Measurements from ENCODE around the gene MDK.

MDK gene

GRCh38 chr11:46347637-46348311 lies 33.7 kb upstream of the MDK start (continued):
- TF ChIP-seq, protein P1, sequence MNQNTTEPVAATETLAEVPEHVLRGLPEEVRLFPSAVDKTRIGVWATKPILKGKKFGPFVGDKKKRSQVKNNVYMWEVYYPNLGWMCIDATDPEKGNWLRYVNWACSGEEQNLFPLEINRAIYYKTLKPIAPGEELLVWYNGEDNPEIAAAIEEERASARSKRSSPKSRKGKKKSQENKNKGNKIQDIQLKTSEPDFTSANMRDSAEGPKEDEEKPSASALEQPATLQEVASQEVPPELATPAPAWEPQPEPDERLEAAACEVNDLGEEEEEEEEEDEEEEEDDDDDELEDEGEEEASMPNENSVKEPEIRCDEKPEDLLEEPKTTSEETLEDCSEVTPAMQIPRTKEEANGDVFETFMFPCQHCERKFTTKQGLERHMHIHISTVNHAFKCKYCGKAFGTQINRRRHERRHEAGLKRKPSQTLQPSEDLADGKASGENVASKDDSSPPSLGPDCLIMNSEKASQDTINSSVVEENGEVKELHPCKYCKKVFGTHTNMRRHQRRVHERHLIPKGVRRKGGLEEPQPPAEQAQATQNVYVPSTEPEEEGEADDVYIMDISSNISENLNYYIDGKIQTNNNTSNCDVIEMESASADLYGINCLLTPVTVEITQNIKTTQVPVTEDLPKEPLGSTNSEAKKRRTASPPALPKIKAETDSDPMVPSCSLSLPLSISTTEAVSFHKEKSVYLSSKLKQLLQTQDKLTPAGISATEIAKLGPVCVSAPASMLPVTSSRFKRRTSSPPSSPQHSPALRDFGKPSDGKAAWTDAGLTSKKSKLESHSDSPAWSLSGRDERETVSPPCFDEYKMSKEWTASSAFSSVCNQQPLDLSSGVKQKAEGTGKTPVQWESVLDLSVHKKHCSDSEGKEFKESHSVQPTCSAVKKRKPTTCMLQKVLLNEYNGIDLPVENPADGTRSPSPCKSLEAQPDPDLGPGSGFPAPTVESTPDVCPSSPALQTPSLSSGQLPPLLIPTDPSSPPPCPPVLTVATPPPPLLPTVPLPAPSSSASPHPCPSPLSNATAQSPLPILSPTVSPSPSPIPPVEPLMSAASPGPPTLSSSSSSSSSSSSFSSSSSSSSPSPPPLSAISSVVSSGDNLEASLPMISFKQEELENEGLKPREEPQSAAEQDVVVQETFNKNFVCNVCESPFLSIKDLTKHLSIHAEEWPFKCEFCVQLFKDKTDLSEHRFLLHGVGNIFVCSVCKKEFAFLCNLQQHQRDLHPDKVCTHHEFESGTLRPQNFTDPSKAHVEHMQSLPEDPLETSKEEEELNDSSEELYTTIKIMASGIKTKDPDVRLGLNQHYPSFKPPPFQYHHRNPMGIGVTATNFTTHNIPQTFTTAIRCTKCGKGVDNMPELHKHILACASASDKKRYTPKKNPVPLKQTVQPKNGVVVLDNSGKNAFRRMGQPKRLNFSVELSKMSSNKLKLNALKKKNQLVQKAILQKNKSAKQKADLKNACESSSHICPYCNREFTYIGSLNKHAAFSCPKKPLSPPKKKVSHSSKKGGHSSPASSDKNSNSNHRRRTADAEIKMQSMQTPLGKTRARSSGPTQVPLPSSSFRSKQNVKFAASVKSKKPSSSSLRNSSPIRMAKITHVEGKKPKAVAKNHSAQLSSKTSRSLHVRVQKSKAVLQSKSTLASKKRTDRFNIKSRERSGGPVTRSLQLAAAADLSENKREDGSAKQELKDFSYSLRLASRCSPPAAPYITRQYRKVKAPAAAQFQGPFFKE (tag by site-specific recombination; IDR thresholded peaks at IDR 0.05; ENCODE audit: borderline replicate concordance): no peak
- TF ChIP-seq ZNF639 (tag by site-specific recombination; IDR thresholded peaks at IDR 0.05) (no peak), EGR2 (tag by site-specific recombination; IDR thresholded peaks at IDR 0.05; ENCODE audit: low read depth) (peak; percentile 50), IKZF3 (tag by site-specific recombination; IDR thresholded peaks at IDR 0.05) (no peak), ZNF658 (tag by site-specific recombination; IDR thresholded peaks at IDR 0.05) (no peak), ZBTB20 (tag by site-specific recombination; IDR thresholded peaks at IDR 0.05) (peak; percentile 21; the same call in 1 of the 2 replicates), ZNF112 (tag by site-specific recombination; IDR thresholded peaks at IDR 0.05) (no peak), ZBTB8A (tag by site-specific recombination; IDR thresholded peaks at IDR 0.05) (peak; percentile 44; the same call in 1 of the 2 replicates), GLIS2 (tag by site-specific recombination; IDR thresholded peaks at IDR 0.05) (peak; percentile 91), ZNF473 (tag by site-specific recombination; IDR thresholded peaks at IDR 0.05) (no peak), ZNF169 (tag by site-specific recombination; IDR thresholded peaks at IDR 0.05) (no peak), PRDM1 (tag by site-specific recombination; IDR thresholded peaks at IDR 0.05) (no peak), ZNF701 (tag by site-specific recombination; IDR thresholded peaks at IDR 0.05) (no peak), SCRT1 (tag by site-specific recombination; IDR thresholded peaks at IDR 0.05; ENCODE audit: borderline replicate concordance) (no peak), KLF9 (tag by site-specific recombination; IDR thresholded peaks at IDR 0.05; ENCODE audit: low read depth) (no peak), ZFHX2 (tag by site-specific recombination; conservative IDR thresholded peaks at IDR 0.05) (peak; percentile 83), ZNF768 (tag by site-specific recombination; IDR thresholded peaks at IDR 0.05) (no peak), BCL11A (tag by site-specific recombination; IDR thresholded peaks at IDR 0.05; ENCODE audit: low read depth) (no peak), ZNF324 (tag by site-specific recombination; IDR thresholded peaks at IDR 0.05) (no peak), ZFP69B (tag by site-specific recombination; IDR thresholded peaks at IDR 0.05) (no peak)
- TF ChIP-seq, protein P2, sequence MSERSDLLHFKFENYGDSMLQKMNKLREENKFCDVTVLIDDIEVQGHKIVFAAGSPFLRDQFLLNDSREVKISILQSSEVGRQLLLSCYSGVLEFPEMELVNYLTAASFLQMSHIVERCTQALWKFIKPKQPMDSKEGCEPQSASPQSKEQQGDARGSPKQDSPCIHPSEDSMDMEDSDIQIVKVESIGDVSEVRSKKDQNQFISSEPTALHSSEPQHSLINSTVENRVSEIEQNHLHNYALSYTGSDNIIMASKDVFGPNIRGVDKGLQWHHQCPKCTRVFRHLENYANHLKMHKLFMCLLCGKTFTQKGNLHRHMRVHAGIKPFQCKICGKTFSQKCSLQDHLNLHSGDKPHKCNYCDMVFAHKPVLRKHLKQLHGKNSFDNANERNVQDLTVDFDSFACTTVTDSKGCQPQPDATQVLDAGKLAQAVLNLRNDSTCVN (tag by site-specific recombination; optimal IDR thresholded peaks at IDR 0.05): peak; percentile 50
- TF ChIP-seq, protein P3, sequence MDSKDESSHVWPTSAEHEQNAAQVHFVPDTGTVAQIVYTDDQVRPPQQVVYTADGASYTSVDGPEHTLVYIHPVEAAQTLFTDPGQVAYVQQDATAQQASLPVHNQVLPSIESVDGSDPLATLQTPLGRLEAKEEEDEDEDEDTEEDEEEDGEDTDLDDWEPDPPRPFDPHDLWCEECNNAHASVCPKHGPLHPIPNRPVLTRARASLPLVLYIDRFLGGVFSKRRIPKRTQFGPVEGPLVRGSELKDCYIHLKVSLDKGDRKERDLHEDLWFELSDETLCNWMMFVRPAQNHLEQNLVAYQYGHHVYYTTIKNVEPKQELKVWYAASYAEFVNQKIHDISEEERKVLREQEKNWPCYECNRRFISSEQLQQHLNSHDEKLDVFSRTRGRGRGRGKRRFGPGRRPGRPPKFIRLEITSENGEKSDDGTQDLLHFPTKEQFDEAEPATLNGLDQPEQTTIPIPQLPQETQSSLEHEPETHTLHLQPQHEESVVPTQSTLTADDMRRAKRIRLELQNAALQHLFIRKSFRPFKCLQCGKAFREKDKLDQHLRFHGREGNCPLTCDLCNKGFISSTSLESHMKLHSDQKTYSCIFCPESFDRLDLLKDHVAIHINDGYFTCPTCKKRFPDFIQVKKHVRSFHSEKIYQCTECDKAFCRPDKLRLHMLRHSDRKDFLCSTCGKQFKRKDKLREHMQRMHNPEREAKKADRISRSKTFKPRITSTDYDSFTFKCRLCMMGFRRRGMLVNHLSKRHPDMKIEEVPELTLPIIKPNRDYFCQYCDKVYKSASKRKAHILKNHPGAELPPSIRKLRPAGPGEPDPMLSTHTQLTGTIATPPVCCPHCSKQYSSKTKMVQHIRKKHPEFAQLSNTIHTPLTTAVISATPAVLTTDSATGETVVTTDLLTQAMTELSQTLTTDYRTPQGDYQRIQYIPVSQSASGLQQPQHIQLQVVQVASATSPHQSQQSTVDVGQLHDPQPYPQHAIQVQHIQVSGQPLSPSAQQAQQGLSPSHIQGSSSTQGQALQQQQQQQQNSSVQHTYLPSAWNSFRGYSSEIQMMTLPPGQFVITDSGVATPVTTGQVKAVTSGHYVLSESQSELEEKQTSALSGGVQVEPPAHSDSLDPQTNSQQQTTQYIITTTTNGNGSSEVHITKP (tag by site-specific recombination; IDR thresholded peaks at IDR 0.05): peak; percentile 51; the same call in 1 of the 2 replicates
